ENCODE results near the gene MC1R.

The MC1R gene

DNA sequence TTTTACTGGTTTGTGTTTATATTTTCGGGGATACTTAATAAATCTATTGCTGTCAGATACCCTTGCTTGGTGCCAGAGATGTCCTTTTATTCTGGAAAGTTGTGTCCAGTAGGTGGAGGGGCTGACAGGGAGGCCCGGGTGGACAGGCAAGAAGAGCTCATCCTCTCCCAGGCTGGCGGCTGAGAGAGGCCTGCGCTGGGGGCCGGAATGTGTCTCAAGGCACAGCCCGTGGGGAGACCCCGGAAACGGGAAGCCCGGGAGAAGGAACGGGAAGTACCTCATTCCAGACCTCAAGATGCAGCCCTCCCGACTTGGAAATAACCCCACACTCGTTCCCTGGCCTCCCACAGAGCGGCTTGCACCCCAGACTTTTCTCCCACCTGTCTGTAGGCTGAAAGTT, 17.4 kb downstream of the MC1R start:
- no peak for DNase-seq

DNA sequence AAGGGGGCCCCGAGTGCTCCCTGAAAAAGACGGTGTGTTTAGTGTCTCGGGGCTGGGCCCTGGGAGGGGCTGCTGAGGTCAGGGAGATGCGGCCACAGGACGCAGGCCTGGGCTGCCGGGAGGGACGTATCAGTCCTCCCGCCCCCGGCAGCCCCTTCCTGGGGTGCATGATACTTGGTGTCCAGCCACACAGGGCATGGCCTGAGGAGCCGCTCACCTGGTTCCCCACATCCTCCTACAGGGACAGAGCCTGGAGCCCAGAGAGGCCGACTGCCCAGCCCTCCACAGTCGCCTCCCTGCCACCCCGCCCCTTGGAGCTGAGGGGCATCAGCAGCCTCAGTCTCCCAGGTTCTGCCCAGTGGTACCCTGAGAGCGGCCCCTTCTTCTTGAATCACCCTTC, 17.8 kb downstream of the MC1R start:
- DNase-seq = no peak

DNA sequence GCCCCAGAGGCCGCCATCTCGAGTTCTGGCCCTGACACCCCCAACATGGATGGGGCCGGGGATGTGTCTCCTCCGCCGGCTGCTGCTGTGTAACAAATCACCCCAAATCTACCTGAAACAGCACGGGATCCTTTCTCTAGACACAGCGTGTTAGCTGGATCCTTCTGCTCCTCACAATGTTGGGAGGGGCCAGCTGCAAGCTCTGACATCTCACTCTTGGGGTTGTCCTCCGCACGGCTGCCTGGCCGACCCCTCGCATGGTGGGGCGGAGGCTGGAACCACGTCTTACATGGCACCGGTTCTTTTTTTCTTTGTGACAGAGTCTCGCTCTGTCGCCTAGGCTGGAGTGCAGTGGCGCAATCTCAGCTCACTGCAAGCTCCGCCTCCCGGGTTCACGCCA, 18.3 kb downstream of the MC1R start:
- DNase-seq = no peak

DNA sequence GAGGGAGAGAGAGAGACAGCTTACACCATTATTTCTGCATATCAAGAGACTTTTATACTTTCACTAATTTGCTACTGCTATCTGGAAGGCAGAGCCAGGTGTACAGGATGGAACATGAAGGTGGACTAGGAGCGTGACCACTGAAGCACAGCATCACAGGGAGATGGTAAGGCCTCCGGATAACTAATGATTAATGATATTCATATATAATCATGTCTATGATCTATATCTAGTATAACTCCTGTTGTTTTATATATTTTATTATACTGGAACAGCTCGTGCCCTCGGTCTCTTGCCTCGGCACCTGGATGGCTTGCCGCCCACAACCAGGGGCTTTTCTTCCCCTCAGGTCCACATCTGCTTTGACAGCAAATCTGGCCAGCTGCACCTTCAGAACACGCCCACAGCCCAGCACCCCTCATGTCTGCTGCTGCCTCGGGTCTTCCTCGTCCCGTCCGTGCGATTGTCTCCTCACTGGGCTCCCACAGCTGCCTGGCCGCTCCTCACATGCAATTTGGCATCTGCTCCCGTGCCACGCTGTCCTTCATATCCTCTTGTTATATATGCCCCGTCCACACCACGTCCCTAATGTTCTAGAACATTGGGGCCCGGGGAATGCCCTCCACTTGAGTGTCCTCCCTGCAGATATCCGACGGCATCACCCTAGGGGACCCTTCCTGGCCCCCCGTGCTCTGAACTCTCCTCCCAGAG, 19.7 kb downstream of the MC1R start:
- no peak for DNase-seq

DNA sequence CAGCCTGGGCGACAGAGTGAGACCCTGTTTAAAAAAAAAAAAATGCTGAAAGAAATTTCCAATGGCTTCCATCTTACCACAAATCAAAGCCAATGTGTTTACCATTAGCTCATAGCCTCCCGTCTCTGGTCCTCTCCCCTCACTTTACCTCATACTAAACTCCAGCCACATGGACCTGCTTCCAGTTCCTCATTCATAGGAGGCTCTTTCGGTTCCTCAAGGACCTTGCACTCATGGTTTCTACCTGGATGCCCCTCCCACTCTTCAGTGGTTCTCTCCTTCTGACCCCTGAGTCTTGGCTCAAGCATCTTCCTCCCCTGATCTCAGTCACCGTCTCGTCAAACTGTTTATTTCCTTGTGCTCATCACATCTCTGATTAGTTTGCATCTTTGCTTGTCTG, 26.1 kb downstream of the MC1R start:
- DNase-seq = no peak

DNA sequence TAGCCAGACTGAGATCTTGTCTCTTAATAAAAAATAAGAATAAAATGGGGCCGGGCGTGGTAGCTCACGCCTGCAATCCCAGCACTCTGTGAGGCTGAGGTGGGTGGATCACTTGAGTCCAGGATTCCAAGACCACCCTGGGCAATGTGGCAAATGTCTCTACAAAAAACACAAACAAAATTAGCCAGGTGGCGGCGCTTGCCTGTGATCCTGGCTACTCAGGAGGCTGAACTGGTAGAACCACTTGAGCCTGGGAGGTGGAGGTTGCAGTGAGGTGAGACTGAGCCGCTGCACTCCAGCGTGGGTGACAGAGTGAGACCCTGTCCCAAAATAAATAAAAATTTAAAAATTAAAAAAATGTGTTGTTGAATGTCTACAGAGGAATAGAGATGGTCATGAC, 27.0 kb downstream of the MC1R start:
- DNase-seq = no peak

DNA sequence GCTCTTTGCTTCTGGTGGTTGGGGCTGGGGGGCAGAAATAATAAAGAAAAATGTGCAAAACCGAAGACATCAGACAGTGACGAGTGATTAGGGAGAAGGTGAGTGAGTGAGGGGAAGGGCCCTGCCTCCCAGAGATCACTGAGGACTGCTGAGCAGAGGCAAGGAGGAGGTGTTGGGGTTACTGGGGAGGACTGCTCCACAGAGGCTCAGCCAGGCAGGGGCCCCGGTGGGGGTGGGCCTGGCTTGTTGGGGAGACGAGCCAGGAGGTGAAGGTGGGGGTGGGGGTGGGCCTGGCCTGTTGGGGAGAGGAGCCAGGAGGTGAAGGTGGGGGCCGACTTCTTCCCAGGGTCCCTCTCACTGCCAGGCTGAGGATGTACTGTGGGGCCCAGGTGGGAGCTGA, 27.9 kb downstream of the MC1R start:
- no peak for DNase-seq

DNA sequence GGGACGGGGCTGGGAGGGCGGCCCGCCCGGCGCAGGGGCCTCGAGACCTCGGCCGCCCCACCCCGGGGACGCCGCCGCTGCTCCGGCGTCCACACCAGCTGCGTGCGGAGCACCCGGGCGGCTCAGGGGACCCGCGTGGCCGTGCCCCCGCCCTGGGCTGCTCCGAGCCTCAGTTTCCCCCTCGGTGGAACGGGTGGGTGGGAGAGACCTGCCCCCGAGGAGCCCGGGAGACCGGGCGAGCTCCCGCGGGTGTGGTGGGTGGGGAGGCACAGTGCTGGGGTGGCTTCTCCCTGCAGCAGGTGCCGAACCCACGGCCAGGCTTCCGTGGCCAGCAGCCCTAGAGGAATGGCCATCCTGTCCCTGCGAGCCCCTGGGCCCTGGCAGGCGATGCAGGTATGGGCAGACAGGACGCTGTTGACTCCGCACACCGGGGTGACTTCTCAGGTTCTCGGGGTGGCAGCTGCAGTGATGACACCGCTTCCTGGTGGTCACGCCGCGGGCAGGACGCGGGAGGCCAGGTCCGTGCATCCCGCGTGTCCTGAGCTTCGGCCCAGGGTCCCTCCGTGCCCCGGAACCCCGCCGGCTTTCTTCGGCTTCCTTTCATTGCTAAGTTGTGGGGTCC, 30.6 kb downstream of the MC1R start:
- DNase-seq = no peak

DNA sequence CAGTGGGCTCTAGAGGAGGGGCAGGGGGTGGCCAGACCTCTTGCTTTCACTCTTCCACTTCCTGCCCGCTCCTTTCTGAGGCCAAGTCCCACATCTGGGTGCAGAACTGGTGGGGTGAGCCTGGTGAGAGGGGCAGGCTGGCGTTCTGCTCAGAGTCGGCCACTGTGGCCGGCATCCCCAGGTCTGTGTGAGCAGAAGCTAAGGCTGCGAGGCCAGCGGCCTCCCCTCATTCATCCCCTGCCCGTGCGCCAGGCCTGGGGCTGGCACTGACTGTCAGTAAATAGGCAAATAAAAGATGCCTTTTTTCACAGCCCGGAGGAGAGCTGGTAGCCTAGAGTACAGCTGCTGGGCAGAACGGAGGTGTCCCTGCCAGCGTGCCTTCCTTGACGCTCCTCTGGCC, 31.1 kb downstream of the MC1R start:
- no peak for DNase-seq

DNA sequence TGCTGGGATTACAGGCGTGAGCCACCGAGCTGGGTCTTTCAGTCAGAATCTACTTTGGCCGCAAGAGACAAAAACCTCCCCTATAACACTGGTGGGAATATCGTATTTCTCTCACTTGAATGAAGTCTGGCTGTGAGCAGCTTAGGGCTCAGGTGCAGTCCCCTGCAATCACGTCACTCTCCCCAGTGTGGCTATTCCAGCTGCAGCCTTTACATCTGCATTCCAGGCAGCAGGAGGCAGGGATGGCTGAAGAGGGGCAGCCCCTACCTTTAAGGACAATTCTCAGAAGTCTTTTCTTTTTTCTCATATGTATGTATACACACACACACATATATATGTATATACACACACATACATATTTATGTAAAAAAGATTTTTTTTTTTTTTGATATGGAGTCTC, 32.8 kb downstream of the MC1R start:
- DNase-seq = no peak

DNA sequence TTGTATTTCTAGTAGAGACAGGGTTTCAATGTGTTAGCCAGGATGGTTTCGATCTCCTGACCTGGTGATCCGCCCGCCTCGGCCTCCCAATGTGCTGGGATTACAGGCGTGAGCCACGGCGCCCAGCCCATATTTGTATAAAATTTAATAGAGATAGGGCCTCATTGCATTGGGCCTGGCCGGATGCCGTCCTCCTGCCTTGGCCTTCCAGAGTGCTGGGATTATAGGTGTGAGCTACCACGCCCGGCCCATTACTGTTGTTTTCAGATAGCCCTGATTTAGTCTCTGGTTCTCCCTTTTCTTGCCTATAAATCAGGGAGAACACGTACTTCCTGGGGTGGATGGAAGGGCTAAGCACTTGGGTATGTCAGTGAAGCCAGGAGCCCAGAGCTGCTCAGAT, 33.4 kb downstream of the MC1R start:
- no peak for DNase-seq

DNA sequence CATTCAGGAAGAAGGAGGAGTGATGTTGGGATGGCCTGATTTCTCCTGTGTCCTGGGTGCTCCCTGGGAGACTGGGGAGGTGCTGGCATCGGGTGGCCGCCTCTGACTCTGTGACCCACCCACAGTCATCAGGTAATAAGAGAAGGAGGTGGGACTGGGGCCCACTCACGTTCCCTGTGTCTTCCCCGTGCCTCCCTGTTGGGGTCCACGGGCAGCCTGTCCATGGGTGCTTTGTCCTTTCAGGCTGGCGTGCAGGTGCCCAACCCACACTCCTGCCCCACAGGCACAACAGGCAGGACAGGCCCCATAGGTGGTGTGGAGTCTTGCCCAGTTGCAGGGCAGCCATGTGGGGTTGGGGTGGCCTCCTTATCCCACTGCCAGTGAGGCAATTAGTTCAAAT, 33.9 kb downstream of the MC1R start:
- DNase-seq = no peak

DNA sequence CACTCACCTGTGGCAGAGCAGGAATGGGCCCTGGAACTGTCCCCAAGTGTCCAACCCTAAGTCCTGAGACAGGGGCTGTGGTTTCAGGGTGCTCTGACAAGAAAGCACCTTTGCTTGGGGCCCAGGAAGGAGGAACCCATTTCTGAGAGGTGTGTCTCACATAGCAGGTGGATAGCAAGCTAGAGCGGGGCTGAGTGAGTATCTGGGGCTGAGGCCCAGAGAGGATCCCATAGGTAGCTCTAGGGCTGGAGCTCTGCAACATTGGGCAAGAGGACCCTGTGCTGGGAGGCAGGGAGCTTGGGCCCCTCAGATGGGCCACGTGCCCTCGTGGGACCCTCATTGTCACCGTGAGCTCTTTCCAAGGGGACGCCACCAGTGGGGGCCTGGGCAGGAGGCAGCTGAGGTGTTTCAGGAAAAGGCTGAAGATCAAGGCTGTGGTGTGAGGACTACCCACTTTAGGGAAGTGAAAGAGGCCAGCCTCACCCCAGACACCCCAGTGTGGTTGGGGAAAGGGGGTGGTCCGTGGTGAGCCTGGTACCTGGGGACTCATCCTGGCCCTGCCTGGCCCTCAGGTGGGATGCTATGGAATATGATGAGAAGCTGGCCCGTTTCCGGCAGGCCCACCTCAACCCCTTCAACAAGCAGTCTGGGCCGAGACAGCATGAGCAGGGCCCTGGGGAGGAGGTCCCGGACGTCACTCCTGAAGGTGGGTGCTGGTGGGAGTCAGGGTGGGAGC, 35.2 kb downstream of the MC1R start:
- DNase-seq = no peak

DNA sequence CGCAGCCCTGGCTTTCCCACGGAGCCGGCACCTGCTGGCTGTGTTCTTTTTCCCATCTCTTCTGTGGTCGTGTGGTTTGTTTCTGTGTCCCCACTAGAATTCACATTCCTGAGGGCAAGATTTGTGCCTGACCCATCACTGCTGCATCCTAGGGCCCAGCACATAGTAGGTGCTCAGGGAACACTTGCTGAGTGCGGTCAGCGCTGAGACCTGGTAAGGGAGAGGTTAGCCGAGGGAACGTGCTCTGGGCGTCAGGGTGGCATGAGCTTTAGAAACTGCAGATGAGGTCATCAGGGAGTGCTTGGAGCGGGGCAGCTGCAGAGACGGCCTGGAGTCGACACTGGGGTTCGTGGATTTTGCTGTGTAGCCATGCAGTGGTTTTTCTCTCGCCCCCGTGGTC, 35.8 kb downstream of the MC1R start:
- DNase-seq = no peak

DNA sequence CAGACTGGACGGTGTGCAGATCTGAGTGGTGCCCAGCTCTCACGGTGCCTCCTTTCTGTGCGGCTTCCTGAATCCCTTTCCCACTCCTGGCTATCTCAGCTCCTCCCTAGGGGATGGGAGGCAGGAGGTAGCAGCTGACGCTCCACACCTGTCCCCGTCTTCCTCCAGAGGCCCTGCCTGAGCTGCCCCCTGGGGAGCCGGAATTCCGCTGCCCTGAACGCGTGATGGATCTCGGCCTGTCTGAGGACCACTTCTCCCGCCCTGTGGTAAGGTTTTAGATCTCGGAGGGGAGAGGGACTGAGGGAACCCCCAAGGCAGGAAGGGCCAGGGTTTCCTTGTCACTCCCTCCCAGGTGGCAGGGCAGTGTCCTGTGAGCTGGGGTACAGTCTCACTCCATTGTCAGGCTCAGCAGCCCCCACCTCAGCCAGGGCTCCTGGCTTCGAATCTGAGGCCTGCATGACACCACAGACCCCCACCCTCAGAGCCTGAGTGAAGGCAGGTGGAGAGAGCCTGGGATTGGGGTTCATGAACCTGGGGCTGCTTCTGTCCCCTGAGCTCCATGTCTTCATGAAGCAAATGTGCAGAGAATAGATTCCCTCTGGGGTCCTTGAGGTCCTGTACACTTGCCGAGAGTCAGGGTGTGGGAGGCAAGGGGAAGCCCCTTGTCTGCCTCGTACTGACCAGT, 36.5 kb downstream of the MC1R start:
- no peak for DNase-seq

DNA sequence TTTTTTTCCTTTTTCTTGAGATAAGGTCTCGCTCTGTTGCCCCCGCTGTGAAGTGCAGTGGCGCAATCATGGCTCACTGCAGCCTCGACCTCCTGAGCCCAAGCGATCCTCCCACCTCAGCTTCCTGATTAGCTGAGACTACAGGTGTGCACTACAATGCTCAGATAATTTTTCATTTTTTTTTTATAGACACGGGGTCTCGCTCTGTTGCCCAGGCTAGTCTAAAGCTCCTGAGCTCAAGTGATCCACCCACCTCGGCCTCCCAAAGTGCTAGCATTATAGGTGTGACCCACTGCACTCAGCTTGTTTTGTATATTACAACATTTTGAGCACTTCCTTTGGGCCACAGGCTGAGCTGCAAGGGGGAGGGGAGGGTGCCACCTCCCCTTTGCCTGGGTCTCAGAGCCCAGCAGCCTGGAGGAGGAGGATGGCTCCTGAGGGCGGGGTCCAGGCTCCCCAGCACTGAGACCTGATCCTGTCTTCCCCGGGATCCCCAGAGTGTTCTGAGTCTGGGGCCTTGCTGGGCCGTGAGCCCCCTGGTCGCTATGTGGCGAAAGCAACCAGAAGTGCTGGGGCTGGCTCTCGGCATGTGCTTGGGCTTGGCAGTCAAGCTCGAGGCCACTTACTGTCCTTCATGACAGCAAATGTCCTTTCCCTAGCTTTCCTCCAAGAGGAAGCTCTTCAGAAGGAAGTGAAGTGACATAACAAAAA, 38.0 kb downstream of the MC1R start:
- no peak for DNase-seq

DNA sequence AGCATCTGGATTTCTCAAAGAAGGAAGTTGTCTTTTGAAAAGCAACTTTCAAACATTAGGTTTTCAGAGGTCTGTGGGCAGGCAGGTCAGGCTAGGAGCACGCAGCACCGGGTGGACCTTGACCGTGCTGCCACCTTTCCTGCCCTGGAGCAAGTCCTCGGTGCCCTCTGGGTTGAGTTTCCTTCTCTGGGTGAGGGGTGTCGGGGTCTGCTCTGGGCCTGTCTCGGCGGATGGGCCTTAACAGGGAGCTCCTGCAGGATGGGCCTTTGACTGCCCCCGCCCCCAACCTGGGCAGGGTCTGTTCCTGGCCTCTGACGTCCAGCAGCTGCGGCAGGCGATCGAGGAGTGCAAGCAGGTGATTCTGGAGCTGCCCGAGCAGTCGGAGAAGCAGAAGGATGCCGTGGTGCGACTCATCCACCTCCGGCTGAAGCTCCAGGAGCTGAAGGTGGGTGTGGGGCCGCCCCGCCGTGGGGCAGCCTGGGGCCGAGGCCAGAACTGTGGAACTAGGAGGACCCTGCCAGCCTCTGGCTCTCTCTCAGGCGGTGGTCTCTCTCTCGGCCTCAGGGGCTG, 38.6 kb downstream of the MC1R start:
- no peak for DNase-seq

DNA sequence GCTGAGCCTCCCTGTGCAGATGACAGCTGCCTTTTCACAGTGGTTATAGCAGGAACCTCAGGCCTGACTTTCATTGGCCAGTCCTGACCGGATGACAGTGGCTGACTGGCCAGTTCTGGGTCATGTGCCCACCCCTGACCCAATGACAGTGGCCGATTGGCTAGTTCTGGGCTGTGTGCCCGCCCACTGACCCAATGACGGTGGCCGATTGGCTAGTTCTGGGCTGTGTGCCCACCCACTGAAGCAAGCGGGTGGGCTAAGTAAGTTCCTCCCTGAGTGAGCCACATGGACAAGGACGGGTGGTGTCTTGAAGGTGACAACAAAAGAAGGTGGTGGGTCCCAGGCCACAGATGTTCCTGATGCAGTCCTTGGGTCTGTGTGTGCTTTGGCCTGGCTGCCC, 39.4 kb downstream of the MC1R start:
- DNase-seq = no peak

DNA sequence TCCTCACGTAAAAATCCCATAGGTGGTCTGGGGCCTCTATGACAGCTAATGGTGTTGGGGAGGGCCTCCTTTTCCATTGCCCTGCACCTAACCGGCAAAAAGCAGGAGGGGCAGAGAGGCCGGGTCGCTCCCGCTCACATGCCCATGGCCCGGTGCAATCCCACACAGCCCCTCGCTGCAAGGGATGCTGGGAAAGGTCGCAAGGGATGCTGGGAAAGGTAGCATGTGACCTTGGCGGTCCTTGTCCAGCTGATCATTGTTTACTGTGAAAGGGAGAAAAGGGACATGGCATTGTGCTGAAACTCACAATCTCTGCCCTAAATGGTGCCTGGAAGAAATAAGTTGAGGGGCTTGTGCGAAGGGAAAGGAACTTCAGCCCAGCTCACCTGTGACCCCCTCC, 39.9 kb downstream of the MC1R start:
- DNase-seq = no peak

DNA sequence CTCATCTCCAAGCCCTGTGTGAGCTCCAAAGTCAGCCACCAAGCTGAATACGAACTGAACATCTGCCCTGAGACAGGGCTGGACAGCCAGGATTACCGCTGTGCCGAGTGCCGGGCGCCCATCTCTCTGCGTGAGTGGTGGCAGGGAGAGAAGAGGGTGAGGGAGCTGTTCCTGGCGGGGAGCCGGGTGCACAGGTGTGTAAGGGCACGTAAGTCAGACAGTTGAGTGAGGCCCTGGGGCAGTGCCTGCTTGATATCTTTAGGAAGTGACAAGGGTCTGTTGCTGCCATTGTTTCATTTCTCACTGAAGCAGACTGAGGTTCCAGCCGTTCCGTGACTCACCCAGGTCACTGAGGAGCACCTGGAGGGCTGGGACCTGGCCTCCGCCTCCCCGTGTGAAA, 42.3 kb downstream of the MC1R start:
- DNase-seq = no peak

DNA sequence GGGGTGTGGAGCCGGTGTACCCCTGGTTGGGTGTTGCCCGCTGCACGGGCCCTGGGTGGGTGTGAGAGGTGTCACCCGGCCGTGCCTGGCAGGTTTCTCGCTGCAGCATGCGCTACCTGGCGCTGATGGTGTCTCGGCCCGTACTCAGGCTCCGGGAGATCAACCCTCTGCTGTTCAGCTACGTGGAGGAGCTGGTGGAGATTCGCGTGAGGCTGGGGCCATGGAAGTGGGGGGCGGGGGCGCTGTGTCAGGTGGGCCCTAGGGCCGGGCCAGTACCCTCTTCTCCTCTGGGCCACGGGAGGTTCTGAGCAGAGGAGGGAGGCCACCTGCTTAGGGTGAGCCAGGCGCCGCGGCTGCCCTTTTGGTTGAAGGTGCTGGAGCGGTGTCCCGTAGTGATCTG, 43.3 kb downstream of the MC1R start:
- no peak for DNase-seq

DNA sequence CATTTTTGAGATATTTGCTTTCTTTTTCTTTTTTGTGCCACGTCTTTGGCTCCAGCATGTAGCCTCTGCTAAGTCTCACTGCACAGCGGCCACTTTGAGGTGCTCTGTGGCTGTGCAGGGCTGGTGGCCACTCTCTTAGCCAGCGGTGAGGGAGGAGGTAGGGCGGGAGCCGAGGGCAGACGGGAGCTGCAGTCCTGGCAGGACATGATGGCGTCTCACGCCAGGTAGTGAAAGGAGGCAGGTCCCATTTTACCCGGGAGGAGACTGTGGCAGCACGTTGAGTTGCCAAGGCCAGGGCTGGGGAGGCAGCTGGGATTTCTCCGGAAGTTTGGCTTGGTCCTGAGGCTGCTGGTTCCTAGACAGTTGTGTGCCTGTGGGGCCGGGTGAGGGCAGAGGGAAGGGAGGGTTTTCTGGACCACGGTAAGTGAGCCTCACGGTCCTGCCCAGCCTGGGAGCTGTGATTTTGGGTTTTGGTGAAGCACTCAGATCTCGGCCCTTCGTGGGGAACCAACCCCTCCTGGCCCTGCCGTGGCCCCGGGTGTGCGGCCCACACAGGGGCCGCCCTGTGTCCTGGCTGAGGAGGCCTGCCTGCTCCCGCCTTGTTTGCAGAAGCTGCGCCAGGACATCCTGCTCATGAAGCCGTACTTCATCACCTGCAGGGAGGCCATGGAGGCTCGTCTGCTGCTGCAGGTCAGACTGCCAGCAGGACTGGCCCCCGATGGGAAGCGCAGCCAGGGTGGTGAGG, 44.3 kb downstream of the MC1R start:
- DNase-seq = no peak
